GM20431 (cell line): ENCODE results near the gene SETD2.
"Not testable (repeated sequence)": the region's sequence is repeated elsewhere in the genome, so short reads cannot be mapped to it uniquely, and the experiment has no call there.

Experiments
- in situ Hi-C: fragments of 300-500 bp; cut with MseI, MboI; formaldehyde crosslinking; loops from one replicate; pipeline ENCODE4 v1.15.0; 2020; ENCODE audit warnings: low sequenced_read_pairs; ENCODE audit not compliant: unreplicated experiment

The SETD2 gene

GRCh38 chr3:47041114-47041513 lies 122.8 kb downstream of the SETD2 start:
- in situ Hi-C loops, result no loop called here

GRCh38 chr3:47037302-47037701 lies 126.6 kb downstream of the SETD2 start:
- in situ Hi-C loops, result not testable (repeated sequence)

- in situ Hi-C loops, result no loop called here
Measured at GRCh38 chr3:47036145-47036544, 127.8 kb downstream of the SETD2 start.

- in situ Hi-C loops, result no loop called here
Measured at GRCh38 chr3:47035645-47036044, 128.3 kb downstream of the SETD2 start.

GRCh38 chr3:47034868-47035489 lies 128.9 kb downstream of the SETD2 start:
- in situ Hi-C loops, result no loop called here

GRCh38 chr3:47031041-47031440 lies 132.9 kb downstream of the SETD2 start:
- in situ Hi-C loops, result not testable (repeated sequence)

- in situ Hi-C loops, result no loop called here
Measured at GRCh38 chr3:47028667-47029066, 135.2 kb downstream of the SETD2 start.

- in situ Hi-C loops, result no loop called here
Measured at GRCh38 chr3:47028146-47028545, 135.8 kb downstream of the SETD2 start.

GRCh38 chr3:47026432-47026831 lies 137.5 kb downstream of the SETD2 start:
- in situ Hi-C loops, result not testable (repeated sequence)

- in situ Hi-C loops, result no loop called here
Measured at GRCh38 chr3:47024932-47025331, 139.0 kb downstream of the SETD2 start.

GRCh38 chr3:47022641-47023071 lies 141.3 kb downstream of the SETD2 start:
- in situ Hi-C loops, result no loop called here

GRCh38 chr3:47020311-47020710 lies 143.6 kb downstream of the SETD2 start:
- in situ Hi-C loops, result no loop called here

GRCh38 chr3:47019201-47019600 lies 144.7 kb downstream of the SETD2 start:
- in situ Hi-C loops, result no loop called here

- in situ Hi-C loops, result no loop called here
Measured at GRCh38 chr3:47018269-47018611, 145.7 kb downstream of the SETD2 start.

- in situ Hi-C loops, result no loop called here
Measured at GRCh38 chr3:47017504-47018268, 146.2 kb downstream of the SETD2 start.

GRCh38 chr3:47016934-47017435 lies 146.9 kb downstream of the SETD2 start:
- in situ Hi-C loops, result no loop called here

GRCh38 chr3:47016086-47016933 lies 147.6 kb downstream of the SETD2 start:
- in situ Hi-C loops, result no loop called here

GRCh38 chr3:47015151-47015550 lies 148.8 kb downstream of the SETD2 start:
- in situ Hi-C loops, result no loop called here

GRCh38 chr3:47014036-47014435 lies 149.9 kb downstream of the SETD2 start:
- in situ Hi-C loops, result no loop called here

- in situ Hi-C loops, result no loop called here
Measured at GRCh38 chr3:47013231-47013630, 150.7 kb downstream of the SETD2 start.
